ENCODE results near the gene ZSCAN10. TPM values are rescaled to one million over a fixed set of nuclear protein-coding genes. Genes with fewer than 3 reads are reported as not detected.

The ZSCAN10 gene
- total and polyA plus RNA-seq, 8 donors: not detected

DNA sequence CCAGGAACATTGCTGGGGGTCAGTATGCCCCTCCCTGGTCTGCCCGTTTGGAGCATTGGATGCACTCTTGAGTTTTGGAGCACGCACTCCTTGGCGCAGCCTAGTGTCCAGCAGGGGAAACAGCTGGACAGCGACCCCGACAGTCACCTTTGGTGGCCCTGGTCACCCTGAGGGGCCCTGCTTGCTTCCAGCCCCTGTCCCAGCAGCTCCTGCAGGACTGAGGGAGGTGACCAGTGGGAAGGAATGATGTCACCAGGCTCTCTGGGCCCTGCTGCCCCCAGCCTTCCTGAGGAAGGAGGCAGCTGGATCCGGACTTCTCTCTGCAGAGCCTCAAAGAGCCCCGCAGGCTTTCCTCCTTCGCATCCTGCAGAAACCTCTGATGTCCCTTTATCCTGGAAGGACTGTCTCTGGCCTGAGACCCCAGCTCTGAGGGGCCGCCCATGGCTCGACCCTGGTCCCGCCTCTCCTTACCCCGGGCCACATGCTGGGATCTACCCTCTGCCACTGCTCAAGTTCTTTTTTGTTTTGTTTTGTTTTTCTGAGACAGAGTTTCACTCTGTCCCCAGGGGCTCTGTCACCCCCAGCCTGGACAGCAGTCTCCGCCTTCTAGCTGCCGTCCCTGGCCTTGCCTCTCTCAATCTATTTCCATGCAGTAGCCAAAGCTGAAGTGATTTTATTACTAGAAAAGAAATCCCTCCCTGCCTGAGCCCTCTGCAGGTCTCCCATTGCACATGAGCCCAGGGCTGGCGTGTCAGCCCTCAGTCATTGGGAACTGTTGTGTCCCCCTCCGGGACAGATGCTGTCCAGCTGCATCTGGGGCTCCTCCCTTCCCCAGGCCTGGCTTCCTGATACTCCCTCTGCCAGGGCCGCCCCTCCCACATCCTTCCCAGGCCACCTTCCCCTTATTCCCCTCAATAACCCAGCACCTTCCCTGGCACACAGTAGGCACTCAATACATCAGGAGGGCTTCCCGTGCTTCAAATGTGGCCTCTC lies 11.6 kb downstream of the ZSCAN10 start:
- H3K27ac ChIP-seq: peak overlapping the region; percentile 3 to 69 (median 53)
- peak overlapping the region in 2 of 4 donors; percentile 18 to 28 for H3K4me3 ChIP-seq
- 57 to 75% (median 67%) methylated on average over 12 to 18 of the region's 18 CpGs for WGBS, 5 donors
- no peaks in the 10 kb centered on the region for H3K9me3 ChIP-seq
- H3K4me1 ChIP-seq: peaks cover 0 to 25% (median 7%) of the 10 kb centered on the region in 4 donors
- peak in 1 of 7 experiments; percentile 10 for TF ChIP-seq CTCF (IDR thresholded peaks at IDR 0.05)
- no peak for TF ChIP-seq POLR2A (IDR thresholded peaks at IDR 0.05)
- TF ChIP-seq POLR2AphosphoS5 (IDR thresholded peaks at IDR 0.05): no peak
- H3K36me3 ChIP-seq: no peaks in the 10 kb centered on the region
- peak in 1 of 2 donors; percentile 73 for DNase-seq
- intact Hi-C loops (cut with DNase I; ENCODE audit: low total_unique reads): no loop called here
- peaks cover 0 to 20% (median 3%) of the 10 kb centered on the region in 3 donors for H3K27me3 ChIP-seq

DNA sequence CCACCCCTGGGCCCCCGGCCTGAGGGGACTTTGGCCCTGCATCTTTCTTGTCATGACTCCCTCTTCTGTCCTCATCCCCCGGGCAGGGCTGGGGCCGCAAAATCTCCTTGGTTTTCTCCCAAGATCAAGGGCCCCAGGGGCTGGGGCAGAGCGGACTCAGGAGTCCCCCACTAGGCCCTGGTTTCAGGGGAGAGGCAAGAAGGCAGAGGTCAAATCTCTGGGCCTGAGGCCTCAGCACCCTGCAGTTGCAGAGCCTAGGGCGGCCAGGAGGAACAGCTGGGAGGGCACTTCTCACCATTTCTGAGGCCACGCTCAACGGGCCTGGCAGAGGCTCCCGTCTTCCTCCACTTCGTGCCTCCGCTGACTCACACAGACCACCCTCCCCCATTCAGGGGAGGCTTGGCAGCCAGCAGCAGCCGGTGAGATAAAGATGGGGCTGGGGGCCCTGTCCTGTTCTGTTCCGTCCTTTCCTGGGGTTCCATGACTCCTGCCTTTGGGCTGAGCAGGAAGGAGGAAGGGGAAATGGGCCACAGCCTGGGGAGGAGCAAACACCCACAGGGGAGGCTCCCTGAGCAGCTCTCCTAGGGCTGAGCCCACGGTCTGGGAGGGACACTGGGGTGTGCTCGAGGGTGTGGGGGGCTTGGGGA lies 12.4 kb downstream of the ZSCAN10 start:
- H3K27ac ChIP-seq: peak overlapping the region; percentile 3 to 69 (median 53)
- WGBS, 5 donors: 65 to 79% (median 72%) methylated on average over 13 to 14 of the region's 14 CpGs
- DNase-seq: peak in 1 of 2 donors; percentile 37
- H3K4me3 ChIP-seq: peak overlapping the region; percentile 9 to 28 (median 23)
- no peak for TF ChIP-seq POLR2AphosphoS5 (IDR thresholded peaks at IDR 0.05)
- TF ChIP-seq EP300 (IDR thresholded peaks at IDR 0.05): no peak
- TF ChIP-seq CTCF (IDR thresholded peaks at IDR 0.05): no peak
- TF ChIP-seq POLR2A (IDR thresholded peaks at IDR 0.05): no peak
- peaks cover 0 to 25% (median 7%) of the 10 kb centered on the region in 4 donors for H3K4me1 ChIP-seq
- H3K9me3 ChIP-seq: no peaks in the 10 kb centered on the region
- intact Hi-C loops (cut with DNase I; ENCODE audit: low total_unique reads): no loop called here
- no peaks in the 10 kb centered on the region for H3K36me3 ChIP-seq
- H3K27me3 ChIP-seq: peaks cover 0 to 12% (median 0%) of the 10 kb centered on the region in 3 donors

DNA sequence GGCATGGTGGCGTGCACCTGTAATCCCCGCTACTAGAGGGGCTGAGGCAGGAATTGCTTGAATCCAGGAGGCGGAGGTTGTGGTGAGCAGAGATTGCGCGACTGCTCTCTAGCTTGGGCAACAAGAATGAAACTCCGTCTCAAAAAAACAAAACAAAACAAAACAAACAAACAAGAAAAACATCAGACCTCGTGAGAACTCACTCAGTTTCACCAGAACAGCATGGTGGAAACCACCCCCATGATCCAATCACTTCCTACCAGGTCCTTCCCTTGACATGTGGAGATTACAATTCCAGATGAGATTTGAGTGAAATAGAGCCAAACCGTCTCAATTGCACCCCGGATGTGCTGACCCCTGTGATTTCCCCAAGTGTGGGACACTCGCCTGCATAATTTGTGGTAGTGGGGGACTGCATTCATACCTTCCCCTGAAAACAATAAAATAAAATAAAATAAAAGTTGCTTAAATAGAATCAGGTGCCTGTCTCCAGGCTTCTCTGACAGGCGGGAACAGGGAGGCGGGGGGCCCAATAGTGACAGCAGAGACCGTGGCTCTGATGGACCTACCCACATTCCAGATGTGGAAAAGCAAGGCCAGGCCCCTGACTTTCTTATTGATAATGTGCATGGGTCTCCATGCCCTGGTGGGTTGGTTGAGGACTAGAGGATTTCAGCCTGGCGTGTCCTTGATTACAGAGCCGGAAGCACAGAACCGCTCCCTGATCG lies 13.1 kb downstream of the ZSCAN10 start:
- H3K27ac ChIP-seq: peak overlapping the region in 3 of 5 donors; percentile 23 to 69 (median 60)
- peaks cover 0 to 7% (median 0%) of the 10 kb centered on the region in 3 donors for H3K27me3 ChIP-seq
- H3K4me3 ChIP-seq: peak overlapping the region; percentile 9 to 28 (median 23)
- H3K36me3 ChIP-seq: no peaks in the 10 kb centered on the region
- H3K4me1 ChIP-seq: peaks cover 0 to 25% (median 7%) of the 10 kb centered on the region in 4 donors
- intact Hi-C loops (cut with DNase I; ENCODE audit: low total_unique reads): no loop called here
- H3K9me3 ChIP-seq: no peaks in the 10 kb centered on the region
- no peak for TF ChIP-seq POLR2A (IDR thresholded peaks at IDR 0.05)
- 82 to 85% (median 83%) methylated on average over 17 of the region's 17 CpGs for WGBS, 5 donors
- no peak for DNase-seq

- intact Hi-C loops (cut with DNase I; ENCODE audit: low total_unique reads): no loop called here
- no peak for TF ChIP-seq CTCF (IDR thresholded peaks at IDR 0.05)
- no peak for TF ChIP-seq EP300 (IDR thresholded peaks at IDR 0.05)
- TF ChIP-seq POLR2A (IDR thresholded peaks at IDR 0.05): no peak
- no peak for TF ChIP-seq POLR2AphosphoS5 (IDR thresholded peaks at IDR 0.05)
- H3K27ac ChIP-seq: no peak overlapping the region
- H3K4me3 ChIP-seq: no peak overlapping the region
- peaks cover 0 to 25% (median 7%) of the 10 kb centered on the region in 4 donors for H3K4me1 ChIP-seq
- 75 to 83% (median 78%) methylated on average over 7 of the region's 7 CpGs for WGBS, 5 donors
- H3K36me3 ChIP-seq: no peaks in the 10 kb centered on the region
- DNase-seq: no peak
- no peaks in the 10 kb centered on the region for H3K9me3 ChIP-seq
- H3K27me3 ChIP-seq: peaks cover 0 to 7% (median 0%) of the 10 kb centered on the region in 3 donors
Observed at GRCh38 chr16:3084969-3085670, 14.0 kb downstream of the ZSCAN10 start.
